Liver (tissue), 9 donors: ENCODE results near the gene CSNK2B. TPM values are rescaled to one million over a fixed set of nuclear protein-coding genes. Genes with fewer than 3 reads are reported as not detected.
A peak's percentile ranks its signal among the peaks of the same experiment; 100 is the strongest.

Experiments used
- DNase-seq: peaks from one replicate; pipeline ENCODE4 v3.0.0-alpha.2; 2017; ENCODE audit warnings: low spot score
- H3K27ac ChIP-seq, 2 donors: one replicate each; pipeline ENCODE4 v1.7.0; 2013; ENCODE audit warnings: inconsistent platforms in 2 of 2, low read length in 2 of 2, control low read depth in 1 of 2, low read depth in 1 of 2, mild to moderate bottlenecking in 1 of 2
- H3K27me3 ChIP-seq, 4 donors: one replicate each; pipeline versions ENCODE4 v1.6.1 to v1.7.0; 2013; ENCODE audit warnings: low read length in 3 of 4, inconsistent platforms in 1 of 4, mild to moderate bottlenecking in 1 of 4, moderate library complexity in 1 of 4; ENCODE audit not compliant: control insufficient read depth in 4 of 4, insufficient read depth in 4 of 4
- H3K36me3 ChIP-seq, 4 donors: one replicate each; pipeline versions ENCODE4 v1.6.1 to v1.7.0; 2013; ENCODE audit warnings: low read length in 3 of 4, mild to moderate bottlenecking in 3 of 4, low read depth in 1 of 4, moderate library complexity in 1 of 4; ENCODE audit not compliant: control insufficient read depth in 4 of 4, insufficient read depth in 3 of 4
- H3K4me1 ChIP-seq, 4 donors: one replicate each; pipeline versions ENCODE4 v1.6.1 to v1.7.0; 2013; ENCODE audit warnings: low read length in 3 of 4, mild to moderate bottlenecking in 3 of 4, moderate library complexity in 1 of 4; ENCODE audit not compliant: control insufficient read depth in 4 of 4, insufficient read depth in 4 of 4
- H3K4me3 ChIP-seq, 3 donors: one replicate each; pipeline versions ENCODE4 v1.6.1 to v1.7.0; 2013; ENCODE audit warnings: low read length in 3 of 3, control low read depth in 1 of 3, low read depth in 1 of 3, mild to moderate bottlenecking in 1 of 3
- H3K9ac ChIP-seq, 2 donors: one replicate each; pipeline ENCODE4 v1.7.0; 2013; ENCODE audit warnings: low read length in 2 of 2, mild to moderate bottlenecking in 2 of 2, moderate library complexity in 2 of 2, control low read depth in 1 of 2, low read depth in 1 of 2
- H3K9me3 ChIP-seq, 4 donors: one replicate each; pipeline versions ENCODE4 v1.6.1 to v1.7.0; 2013; ENCODE audit warnings: low read length in 3 of 4; ENCODE audit not compliant: control insufficient read depth in 4 of 4
- FOXA1 ChIP-seq: IDR thresholded peaks from 2 replicates; pipeline ENCODE4 v1.6.1; 2016; ENCODE audit warnings: antibody characterized with exemption
- FOXA2 ChIP-seq: IDR thresholded peaks from 2 replicates; pipeline ENCODE4 v1.6.1; 2016; ENCODE audit warnings: antibody characterized with exemption
- HNF4A ChIP-seq, 2 donors: conservative IDR thresholded peaks; 2 replicates each; pipeline ENCODE4 v1.6.1; 2016; ENCODE audit warnings: antibody characterized with exemption in 2 of 2, mild to moderate bottlenecking in 2 of 2
- HNF4G ChIP-seq: IDR thresholded peaks from 2 replicates; pipeline ENCODE4 v1.6.1; 2016; ENCODE audit warnings: antibody characterized with exemption
- RXRA ChIP-seq, 2 donors: IDR thresholded peaks; 2 replicates each; pipeline ENCODE4 v1.6.1; 2017 to 2018; ENCODE audit warnings: antibody characterized with exemption in 2 of 2, mild to moderate bottlenecking in 1 of 2
- SP1 ChIP-seq: IDR thresholded peaks from 2 replicates; pipeline ENCODE4 v1.6.1; 2018; ENCODE audit warnings: antibody characterized with exemption, mild to moderate bottlenecking
- YY1 ChIP-seq: IDR thresholded peaks from 2 replicates; pipeline ENCODE4 v1.6.1; 2016; ENCODE audit warnings: antibody characterized with exemption, mild to moderate bottlenecking
- WGBS: extraction: QIAGEN DNeasy Blood & Tissue Kit; methylation state at CpG from one replicate; pipeline ENCODE4 v1.1.7; 2013; 5-methylcytosine and 5-hydroxymethylcytosine counted together
- polyA plus RNA-seq, 2 donors: library from polyadenylated mRNA; stranded (reverse) in 1 of 2; unstranded in 1 of 2; fragments of 200-250 nt in 1 of 2; fragments of >200 nt in 1 of 2; fragmentation: Nextera tagmentation in 1 of 2; extraction: Ambion mirVana in 1 of 2; gene quantifications; one replicate each; pipeline versions ENCODE4 v1.2.1 to v1.2.3, GENCODE V29; 2013 to 2015
- total RNA-seq, 2 donors: library from RNA; depleted of rRNA; stranded (reverse); fragments of >200 nt; gene quantifications; one replicate each; pipeline ENCODE4 v1.2.3, GENCODE V29; 2014
- TF ChIP-seq, protein P1 (sequence below): IDR thresholded peaks from 2 replicates; pipeline ENCODE4 v1.6.1; 2016; ENCODE audit warnings: antibody characterized with exemption
- TF ChIP-seq, protein P2 (sequence below): IDR thresholded peaks from 2 replicates; pipeline ENCODE4 v1.6.1; 2016; ENCODE audit warnings: antibody characterized with exemption
- TF ChIP-seq, protein P3 (sequence below): IDR thresholded peaks from 2 replicates; pipeline ENCODE4 v1.6.1; 2016; ENCODE audit warnings: antibody characterized with exemption
- TF ChIP-seq, protein P4 (sequence below): fragments of 150-350 bp; IDR thresholded peaks from 2 replicates; pipeline ENCODE4 v1.5.1; 2017; ENCODE audit warnings: improper control_type of control experiment, low read depth, low read length; ENCODE audit not compliant: missing input control
- donor health status: healthy.
- donor health status: healthy.
- donor health status: healthy.
- donor health status: healthy.
- donor health status: healthy.

The CSNK2B gene
- total and polyA plus RNA-seq, 4 donors = 58.1 to 108 (median 77.0) TPM

DNA sequence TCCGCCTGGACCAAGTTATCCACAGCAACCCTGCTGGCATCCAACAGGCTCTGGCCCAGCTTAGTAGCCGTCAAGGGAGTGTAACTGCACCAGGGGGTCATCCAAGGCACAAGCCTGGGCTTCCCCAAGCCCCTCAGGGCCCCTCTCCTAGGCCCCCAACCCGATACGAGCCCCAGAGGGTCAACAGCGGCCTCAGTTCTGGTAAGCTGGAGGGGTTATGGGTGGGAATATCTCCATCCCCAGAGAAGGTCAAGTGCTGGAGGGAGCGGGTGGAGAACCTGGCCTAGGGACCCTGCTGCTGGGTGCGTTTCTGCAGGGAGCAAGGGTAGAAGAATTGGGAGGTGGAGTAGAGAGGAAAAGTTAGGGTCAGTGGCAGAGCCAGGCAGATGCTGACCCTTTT is 32.4 kb upstream of the CSNK2B start:
- WGBS = 95% methylated on average over 7 of the region's 7 CpGs
- H3K9ac ChIP-seq = no peak overlapping the region
- H3K27ac ChIP-seq = no peak overlapping the region
- no peaks in the 10 kb centered on the region for H3K27me3 ChIP-seq
- H3K4me1 ChIP-seq = peaks cover 2 to 23% (median 17%) of the 10 kb centered on the region in 4 donors
- peaks cover 43 to 85% (median 53%) of the 10 kb centered on the region in 4 donors for H3K36me3 ChIP-seq
- H3K4me3 ChIP-seq = no peak overlapping the region
- no peaks in the 10 kb centered on the region for H3K9me3 ChIP-seq
- TF ChIP-seq YY1 (no peak), SP1 (no peak), HNF4G (no peak), FOXA1 (no peak), FOXA2 (no peak)
- TF ChIP-seq, protein P1, sequence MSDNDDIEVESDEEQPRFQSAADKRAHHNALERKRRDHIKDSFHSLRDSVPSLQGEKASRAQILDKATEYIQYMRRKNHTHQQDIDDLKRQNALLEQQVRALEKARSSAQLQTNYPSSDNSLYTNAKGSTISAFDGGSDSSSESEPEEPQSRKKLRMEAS = no peak
- TF ChIP-seq, protein P2, sequence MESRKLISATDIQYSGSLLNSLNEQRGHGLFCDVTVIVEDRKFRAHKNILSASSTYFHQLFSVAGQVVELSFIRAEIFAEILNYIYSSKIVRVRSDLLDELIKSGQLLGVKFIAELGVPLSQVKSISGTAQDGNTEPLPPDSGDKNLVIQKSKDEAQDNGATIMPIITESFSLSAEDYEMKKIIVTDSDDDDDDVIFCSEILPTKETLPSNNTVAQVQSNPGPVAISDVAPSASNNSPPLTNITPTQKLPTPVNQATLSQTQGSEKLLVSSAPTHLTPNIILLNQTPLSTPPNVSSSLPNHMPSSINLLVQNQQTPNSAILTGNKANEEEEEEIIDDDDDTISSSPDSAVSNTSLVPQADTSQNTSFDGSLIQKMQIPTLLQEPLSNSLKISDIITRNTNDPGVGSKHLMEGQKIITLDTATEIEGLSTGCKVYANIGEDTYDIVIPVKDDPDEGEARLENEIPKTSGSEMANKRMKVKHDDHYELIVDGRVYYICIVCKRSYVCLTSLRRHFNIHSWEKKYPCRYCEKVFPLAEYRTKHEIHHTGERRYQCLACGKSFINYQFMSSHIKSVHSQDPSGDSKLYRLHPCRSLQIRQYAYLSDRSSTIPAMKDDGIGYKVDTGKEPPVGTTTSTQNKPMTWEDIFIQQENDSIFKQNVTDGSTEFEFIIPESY = no peak
- TF ChIP-seq, protein P3, sequence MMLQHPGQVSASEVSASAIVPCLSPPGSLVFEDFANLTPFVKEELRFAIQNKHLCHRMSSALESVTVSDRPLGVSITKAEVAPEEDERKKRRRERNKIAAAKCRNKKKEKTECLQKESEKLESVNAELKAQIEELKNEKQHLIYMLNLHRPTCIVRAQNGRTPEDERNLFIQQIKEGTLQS = no peak
- TF ChIP-seq, protein P4, sequence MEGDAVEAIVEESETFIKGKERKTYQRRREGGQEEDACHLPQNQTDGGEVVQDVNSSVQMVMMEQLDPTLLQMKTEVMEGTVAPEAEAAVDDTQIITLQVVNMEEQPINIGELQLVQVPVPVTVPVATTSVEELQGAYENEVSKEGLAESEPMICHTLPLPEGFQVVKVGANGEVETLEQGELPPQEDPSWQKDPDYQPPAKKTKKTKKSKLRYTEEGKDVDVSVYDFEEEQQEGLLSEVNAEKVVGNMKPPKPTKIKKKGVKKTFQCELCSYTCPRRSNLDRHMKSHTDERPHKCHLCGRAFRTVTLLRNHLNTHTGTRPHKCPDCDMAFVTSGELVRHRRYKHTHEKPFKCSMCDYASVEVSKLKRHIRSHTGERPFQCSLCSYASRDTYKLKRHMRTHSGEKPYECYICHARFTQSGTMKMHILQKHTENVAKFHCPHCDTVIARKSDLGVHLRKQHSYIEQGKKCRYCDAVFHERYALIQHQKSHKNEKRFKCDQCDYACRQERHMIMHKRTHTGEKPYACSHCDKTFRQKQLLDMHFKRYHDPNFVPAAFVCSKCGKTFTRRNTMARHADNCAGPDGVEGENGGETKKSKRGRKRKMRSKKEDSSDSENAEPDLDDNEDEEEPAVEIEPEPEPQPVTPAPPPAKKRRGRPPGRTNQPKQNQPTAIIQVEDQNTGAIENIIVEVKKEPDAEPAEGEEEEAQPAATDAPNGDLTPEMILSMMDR = no peak
- DNase-seq = no peak

DNA sequence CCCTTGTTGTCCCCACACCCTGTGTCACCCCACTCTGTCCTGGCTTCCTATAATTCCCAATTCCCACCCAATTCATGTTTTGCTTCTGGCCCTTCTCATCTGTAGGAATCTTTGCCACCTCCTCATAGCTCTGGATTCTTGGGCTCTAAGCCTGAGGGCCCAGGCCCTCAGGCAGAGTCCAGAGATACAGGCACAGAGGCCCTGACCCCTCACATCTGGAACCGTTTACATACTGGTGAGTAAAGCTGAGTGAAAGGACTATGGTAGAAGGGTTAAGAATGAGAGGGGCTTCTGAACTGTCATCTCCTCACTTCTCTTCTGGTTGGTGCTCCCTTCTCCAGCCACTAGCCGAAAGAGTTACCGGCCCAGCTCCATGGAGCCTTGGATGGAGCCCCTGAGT is 31.7 kb upstream of the CSNK2B start:
- Histone ChIP-seq H3K4me1 (peaks cover 2 to 23% (median 17%) of the 10 kb centered on the region in 4 donors), H3K27me3 (no peaks in the 10 kb centered on the region), H3K36me3 (peaks cover 40 to 83% (median 49%) of the 10 kb centered on the region in 4 donors), H3K27ac (no peak overlapping the region), H3K9me3 (no peaks in the 10 kb centered on the region), H3K4me3 (no peak overlapping the region), H3K9ac (no peak overlapping the region)
- no peak for TF ChIP-seq HNF4A (conservative IDR thresholded peaks at IDR 0.05)
- no peak for DNase-seq
- WGBS = 91% methylated on average over 3 of the region's 3 CpGs

DNA sequence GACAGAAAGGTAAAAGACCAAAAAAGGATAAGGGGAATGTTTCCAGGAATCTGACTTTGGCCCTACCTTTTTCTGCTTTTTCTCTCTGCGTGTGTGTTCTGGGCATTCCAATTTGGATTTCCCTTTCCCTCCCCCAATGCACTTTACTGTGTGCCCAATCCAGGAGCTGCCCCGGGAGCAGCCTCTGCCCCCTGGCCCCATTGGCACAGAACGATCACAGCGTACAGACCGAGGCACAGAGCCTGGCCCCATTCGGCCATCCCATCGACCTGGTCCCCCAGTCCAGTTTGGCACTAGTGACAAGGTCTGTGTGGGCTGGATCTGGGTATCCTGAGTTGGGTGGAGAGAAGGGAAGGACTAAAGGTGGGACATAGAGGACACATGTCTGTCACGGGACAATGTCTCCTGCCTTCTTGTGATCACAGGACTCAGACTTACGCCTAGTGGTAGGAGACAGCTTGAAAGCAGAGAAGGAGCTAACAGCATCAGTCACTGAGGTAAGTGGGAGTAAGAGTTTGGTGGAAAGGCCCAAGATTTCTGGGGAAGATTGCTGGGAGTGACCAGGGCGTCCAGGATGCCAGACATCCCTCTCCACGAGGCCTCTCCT is 30.8 kb upstream of the CSNK2B start:
- H3K36me3 ChIP-seq = peaks cover 40 to 84% (median 53%) of the 10 kb centered on the region in 4 donors
- H3K9me3 ChIP-seq = no peaks in the 10 kb centered on the region
- no peak overlapping the region for H3K4me3 ChIP-seq
- peaks cover 2 to 23% (median 18%) of the 10 kb centered on the region in 4 donors for H3K4me1 ChIP-seq
- H3K27me3 ChIP-seq = no peaks in the 10 kb centered on the region
- DNase-seq = no peak
- H3K9ac ChIP-seq = no peak overlapping the region
- H3K27ac ChIP-seq = no peak overlapping the region
- TF ChIP-seq RXRA (IDR thresholded peaks at IDR 0.05) (peak; percentile 59 to 60), SP1 (peak; percentile 77), HNF4A (conservative IDR thresholded peaks at IDR 0.05) (peak; percentile 43)
- TF ChIP-seq, protein P1 = no peak
- WGBS = 48% methylated on average over 11 of the region's 11 CpGs
